Measurements from ENCODE around the gene FAM83F.
"Not testable (repeated sequence)": the region's sequence is repeated elsewhere in the genome, so short reads cannot be mapped to it uniquely, and the experiment has no call there.

The FAM83F gene

DNA sequence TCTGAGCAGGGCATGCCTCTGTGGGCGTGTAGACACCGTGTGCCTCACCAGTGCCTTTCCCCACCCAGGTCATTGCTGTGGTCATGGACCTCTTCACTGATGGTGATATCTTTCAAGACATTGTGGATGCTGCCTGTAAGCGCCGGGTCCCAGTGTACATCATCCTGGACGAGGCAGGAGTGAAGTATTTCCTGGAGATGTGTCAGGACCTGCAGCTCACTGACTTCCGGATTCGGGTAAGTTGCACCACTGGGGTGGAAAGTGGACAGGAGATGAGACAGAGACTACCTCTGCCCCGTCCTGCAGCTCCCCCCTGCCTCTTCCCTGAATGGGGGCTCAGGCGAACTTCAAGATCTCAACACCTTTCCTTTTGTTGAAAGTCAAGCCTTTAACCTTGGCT lies 24.3 kb downstream of the FAM83F start:
- DNase-seq, result no peak

DNA sequence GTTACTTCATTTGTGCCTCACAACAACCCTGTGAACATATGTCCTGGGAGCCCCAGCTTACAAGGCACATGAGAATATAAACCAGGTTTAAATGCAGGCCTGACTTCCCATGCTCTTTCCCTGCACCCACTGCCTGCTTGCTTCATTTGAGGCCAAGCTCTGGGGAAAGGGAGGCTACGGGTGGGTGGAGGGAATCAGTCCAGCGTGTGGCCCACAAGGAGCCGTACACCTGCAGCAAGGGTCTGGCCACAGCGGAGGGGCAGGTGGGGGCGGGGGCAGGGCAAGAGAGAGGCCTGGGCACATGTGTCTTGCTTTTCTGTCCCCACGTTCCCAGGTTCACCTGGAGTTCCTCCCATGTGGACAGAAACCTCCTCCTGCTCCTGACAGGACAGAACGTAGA lies 26.2 kb downstream of the FAM83F start:
- no peak for DNase-seq

DNA sequence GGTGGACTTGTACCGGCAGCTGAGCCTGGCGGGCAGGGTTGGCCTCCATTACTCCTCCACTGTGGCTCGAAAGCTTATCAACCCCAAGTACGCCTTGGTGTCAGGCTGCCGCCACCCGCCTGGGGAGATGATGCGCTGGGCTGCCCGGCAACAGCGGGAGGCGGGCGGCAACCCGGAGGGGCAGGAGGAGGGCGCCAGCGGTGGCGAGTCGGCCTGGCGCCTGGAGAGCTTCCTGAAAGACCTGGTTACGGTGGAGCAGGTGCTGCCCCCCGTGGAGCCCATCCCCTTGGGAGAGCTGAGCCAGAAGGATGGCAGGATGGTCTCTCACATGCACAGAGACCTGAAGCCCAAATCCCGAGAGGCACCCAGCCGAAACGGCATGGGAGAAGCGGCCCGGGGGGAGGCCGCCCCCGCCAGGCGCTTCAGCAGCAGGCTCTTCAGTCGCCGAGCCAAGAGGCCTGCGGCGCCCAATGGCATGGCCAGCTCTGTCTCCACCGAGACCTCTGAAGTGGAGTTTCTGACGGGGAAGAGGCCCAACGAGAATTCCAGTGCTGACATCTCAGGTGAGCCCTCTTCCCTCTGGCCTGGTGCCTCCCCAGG lies 26.7 kb downstream of the FAM83F start:
- no peak for DNase-seq

GRCh38 chr22:40022536-40023240 lies 27.9 kb downstream of the FAM83F start:
- no peak for DNase-seq

GRCh38 chr22:40023341-40023841 lies 28.6 kb downstream of the FAM83F start:
- no peak for DNase-seq

DNA sequence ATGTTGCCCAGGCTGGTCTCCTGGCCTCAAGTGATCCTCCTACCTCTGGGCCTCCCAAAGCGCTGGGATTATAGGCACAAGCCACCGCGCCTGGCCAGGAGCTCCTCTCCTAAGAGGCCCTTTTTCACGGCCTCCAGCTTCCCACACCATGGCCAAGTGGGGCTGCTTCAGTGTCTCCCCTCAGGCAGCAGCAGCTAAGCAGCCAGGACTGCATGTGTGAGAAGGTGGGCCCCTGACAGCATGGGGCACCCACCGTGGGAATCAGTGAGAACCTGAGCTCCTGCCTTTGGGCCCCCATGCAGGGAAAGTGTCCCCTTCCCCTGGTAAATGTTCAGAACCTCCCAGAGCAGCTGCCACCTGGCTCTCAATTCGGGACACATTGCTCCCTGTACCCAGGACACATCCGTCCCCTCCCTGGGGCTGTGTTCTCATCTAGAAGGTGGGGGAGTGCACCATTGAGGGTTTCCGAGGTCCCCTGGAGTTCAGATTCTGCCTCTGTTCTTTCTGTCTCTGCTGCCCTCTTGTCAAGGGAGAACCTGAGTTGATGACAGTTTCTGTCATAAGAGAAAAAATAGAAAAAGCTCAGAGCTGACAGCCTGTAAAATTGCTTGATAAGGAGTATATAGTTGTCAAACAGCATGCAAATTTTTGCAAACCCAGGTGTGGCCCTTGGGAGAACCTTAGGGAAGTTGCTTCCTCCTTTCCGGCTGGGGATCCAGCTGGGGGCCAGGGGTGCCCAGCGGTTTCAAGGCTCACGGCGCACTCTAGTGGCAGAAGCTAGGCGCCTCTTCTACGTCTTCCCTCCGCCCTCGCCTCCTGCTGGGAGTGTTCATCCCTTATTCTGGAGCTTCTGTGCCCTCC lies 29.7 kb downstream of the FAM83F start:
- peak; percentile 78 for DNase-seq

GRCh38 chr22:40025062-40025379 lies 30.3 kb downstream of the FAM83F start:
- DNase-seq, result not testable (repeated sequence)

- no peak for DNase-seq
Observed at GRCh38 chr22:40025856-40026255, 31.1 kb downstream of the FAM83F start.

GRCh38 chr22:40026641-40027040 lies 31.9 kb downstream of the FAM83F start:
- DNase-seq, result no peak

- no peak for DNase-seq
Observed at GRCh38 chr22:40027191-40028097, 32.7 kb downstream of the FAM83F start.

DNA sequence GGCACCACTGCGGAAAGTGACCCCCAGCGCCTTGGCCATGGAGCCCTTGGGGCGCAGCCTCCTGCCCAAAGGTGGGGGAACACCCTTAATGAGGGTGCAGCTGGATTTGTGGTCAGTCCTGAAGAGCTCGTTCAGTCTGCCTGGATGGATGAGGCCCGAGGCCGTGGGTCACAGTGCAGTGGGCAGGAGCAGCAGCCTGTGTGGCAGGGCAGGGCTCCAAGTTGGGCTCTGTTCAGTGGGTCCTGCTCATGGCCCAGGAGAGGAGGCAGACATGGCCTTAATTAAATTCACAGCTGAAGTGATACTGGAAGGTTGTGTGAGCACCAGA lies 33.3 kb downstream of the FAM83F start:
- DNase-seq, result no peak

DNA sequence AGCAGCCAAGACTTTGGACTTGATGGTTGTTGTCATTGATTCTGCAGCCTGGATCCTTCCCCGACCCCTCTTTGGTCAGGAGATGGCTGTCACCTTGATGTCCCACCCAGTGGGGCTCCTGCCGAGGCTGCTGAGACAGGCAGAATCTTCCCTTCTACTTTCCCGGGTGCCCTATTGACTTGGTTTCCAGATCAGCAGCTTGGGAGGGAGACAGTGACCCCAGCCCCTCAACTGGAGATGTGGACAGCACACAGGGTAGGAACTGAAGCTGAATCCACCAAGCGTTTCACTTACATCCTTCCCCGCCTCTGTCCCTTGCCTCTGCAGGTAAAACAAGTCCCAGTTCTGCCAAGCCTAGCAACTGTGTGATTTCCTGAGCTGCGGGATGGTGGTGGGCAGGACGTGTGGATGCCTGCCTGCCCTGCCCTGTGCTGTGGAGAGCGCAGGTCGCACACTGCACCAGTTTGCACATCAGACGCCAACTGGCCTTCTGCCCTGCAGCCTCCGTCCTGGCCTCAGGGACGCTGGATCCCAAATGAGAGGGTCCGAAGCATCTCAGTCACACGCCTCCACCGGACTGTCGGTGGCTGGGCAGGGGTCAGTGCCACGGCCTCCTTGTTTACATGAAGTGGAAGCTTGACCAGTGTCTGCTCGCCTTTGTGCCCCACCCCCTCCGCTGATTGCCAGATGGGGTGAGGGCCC lies 34.6 kb downstream of the FAM83F start:
- no peak for DNase-seq

- DNase-seq, result no peak
Observed at GRCh38 chr22:40030026-40030757, 35.4 kb downstream of the FAM83F start.

GRCh38 chr22:40030758-40031095 lies 36.0 kb downstream of the FAM83F start:
- DNase-seq, result no peak

DNA sequence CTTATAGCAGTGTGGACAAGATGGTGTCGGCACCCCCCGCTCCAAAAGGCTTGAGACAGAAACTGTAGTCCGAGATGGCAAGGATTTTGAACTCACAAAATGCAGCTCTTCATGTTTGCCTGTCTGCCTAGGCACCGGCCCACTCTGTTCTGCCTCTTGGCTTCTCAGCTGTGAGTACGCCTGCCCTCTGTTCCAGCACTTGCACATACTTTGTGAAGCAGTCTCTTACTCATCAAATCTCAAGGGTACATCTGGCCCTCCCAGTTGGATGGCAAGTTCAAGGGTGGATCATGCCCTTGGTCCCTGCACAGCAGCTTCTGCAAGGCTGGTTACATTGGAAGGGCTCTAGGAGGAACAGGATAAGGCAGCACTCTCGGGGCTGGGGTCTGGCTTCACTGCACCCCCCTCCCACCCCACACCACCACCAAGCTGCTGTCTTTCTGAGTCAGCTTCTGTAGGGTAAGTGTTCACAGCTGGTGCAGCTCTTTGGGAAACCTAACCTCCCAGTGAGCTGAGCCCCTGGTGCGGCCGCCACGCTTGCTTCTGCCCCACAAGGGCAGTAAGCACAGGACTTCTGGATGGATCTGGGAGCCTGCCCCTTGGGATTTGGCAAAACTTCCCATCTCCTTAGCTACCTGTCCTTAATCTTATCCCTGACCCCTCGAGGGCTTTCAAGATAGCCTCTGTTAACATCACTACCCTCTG lies 37.2 kb downstream of the FAM83F start:
- DNase-seq, result no peak

- DNase-seq, result no peak
Observed at GRCh38 chr22:40033586-40034380, 39.0 kb downstream of the FAM83F start.

DNA sequence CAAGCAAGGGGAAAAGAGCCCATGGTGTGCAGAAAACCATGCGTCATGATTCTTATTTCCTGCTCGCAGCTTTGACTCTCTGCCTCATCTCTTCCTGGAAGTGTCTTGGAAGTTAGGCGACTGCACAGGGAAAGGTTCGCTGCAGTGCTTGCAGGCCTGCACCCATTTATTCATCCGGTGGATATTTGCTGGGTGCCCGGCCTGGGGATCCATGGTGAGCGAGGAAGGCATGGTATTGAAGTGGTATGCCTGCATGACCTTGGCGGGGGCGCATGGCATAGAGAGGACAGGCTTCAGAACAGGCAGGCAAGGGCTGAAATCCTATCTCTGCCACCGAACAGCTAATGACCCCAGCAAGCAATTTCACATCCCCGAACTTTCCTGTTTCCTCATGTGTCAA lies 40.6 kb downstream of the FAM83F start:
- no peak for DNase-seq

DNA sequence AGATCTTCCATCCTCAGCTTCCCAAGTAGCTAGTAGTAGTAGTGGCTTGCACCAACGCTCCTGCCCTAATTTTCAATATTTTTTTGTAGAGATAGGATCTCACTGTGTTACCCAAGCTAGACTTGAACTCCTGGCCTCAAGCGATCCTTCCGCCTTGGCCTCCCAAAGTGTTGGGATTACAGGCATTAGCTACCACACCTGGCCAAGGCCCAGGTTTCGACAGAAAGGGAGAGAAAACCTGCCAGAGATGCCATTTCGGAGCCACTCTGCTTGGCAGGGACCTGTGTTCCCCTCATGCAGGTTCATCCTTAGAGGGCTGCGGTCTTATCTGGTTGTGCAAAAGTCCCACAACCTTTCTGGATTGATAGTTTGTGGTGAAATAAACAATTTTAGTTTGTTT lies 41.4 kb downstream of the FAM83F start:
- DNase-seq, result no peak

DNA sequence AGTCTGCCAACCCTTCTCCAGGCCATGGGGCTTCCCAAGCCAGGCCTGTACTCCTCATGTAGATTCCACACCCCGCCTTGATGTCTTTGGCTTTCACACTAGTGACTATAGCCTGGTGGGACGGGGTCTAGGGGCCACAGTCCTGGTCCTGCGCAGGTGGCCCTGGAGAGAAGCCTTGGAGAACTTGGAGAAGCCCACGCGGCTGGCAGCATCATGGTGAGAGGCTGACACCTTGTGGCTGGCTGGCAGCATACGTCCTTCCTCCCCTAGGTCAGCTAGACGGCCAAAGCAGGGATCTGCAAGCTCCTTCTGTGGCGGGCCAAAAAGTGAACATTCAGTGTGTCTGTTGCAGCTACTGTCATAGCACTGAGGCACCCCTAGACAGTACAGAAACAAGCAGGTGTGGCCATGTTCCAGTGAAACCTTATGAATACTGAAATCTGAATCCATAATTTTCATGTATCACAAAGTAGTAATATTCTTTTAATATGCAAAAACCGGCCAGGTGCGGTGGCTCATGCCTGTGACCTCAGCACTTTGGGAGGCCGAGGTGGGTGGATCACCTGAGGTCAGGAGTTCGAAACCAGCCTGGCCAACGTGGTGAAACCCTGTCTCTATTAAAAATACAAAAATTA lies 42.0 kb downstream of the FAM83F start:
- DNase-seq, result peak; percentile 81

DNA sequence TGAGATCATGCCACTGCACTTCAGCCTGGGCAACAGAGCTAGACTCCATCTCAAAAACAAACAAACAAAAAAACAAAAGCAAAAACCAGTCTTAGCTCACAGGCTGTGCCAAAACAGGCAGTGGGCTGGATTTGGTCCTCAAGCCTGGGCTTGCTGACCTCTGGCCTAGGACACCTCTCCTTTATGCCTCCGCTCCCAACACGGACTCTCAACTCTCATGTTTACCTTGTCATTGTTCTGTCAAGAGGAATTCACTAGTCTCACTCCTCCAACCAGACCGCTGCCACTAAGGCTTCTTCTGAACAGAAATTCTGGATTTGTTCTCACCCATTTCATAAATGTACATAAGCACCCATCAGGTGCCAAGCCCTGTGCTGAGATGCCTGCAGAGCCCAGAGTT lies 42.6 kb downstream of the FAM83F start:
- DNase-seq, result no peak
